ENCODE results near the gene MED12L.

DNA sequence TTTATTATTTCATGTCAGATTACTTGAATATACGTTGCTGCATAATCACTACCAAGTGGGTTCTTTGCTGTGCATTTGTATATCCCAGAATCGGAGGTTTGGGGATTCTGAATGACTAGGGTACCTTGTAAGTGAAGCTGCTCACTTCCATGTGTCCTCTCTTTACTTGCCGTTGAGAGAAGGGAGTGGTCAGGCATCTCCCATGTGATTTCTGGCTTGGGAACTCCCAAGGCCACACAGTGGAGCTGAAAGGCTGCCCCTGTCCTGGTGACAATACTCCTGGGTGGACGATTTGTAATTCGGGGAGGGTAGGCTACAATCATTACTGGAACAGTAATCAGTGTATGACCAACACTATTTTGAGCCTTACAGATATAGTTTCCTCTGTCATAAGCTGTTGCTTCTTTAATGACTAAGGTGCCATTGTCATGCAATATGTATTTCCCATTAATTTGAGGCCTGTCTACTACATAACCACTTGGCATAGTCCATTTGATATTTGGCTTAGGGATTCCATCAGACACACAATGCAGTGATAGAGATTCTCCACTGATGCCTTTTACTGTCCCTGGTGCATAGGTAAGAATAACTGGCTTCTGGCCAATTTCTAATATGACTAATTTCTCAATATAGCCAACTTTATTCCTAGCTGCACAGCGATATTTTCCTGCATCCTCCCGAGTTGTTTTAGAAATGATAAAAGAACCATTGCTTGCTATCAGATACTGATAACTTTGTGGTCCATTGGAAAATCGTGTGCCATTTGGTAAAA is 351.4 kb downstream of the MED12L start:
- no peak for TF ChIP-seq NBN (IDR thresholded peaks at IDR 0.05)
- no peak for TF ChIP-seq MYC (IDR thresholded peaks at IDR 0.05; ENCODE audit: insufficient read depth, insufficient read length, insufficient replicate concordance, low read length, severe bottlenecking)
- TF ChIP-seq ESRRA (IDR thresholded peaks at IDR 0.05; ENCODE audit: low read length), result no peak
- TF ChIP-seq CEBPB (IDR thresholded peaks at IDR 0.05; ENCODE audit: borderline replicate concordance in 1 of 2, low read depth in 2 of 2, low read length in 2 of 2), result no peak
- TF ChIP-seq, protein P1, sequence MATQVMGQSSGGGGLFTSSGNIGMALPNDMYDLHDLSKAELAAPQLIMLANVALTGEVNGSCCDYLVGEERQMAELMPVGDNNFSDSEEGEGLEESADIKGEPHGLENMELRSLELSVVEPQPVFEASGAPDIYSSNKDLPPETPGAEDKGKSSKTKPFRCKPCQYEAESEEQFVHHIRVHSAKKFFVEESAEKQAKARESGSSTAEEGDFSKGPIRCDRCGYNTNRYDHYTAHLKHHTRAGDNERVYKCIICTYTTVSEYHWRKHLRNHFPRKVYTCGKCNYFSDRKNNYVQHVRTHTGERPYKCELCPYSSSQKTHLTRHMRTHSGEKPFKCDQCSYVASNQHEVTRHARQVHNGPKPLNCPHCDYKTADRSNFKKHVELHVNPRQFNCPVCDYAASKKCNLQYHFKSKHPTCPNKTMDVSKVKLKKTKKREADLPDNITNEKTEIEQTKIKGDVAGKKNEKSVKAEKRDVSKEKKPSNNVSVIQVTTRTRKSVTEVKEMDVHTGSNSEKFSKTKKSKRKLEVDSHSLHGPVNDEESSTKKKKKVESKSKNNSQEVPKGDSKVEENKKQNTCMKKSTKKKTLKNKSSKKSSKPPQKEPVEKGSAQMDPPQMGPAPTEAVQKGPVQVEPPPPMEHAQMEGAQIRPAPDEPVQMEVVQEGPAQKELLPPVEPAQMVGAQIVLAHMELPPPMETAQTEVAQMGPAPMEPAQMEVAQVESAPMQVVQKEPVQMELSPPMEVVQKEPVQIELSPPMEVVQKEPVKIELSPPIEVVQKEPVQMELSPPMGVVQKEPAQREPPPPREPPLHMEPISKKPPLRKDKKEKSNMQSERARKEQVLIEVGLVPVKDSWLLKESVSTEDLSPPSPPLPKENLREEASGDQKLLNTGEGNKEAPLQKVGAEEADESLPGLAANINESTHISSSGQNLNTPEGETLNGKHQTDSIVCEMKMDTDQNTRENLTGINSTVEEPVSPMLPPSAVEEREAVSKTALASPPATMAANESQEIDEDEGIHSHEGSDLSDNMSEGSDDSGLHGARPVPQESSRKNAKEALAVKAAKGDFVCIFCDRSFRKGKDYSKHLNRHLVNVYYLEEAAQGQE (IDR thresholded peaks at IDR 0.05; ENCODE audit: low read depth, low read length), result no peak
- no peak for TF ChIP-seq RAD51 (IDR thresholded peaks at IDR 0.05)
- no peak for TF ChIP-seq EZH2 (IDR thresholded peaks at IDR 0.05; ENCODE audit: borderline replicate concordance, control insufficient read depth, low read depth, low read length)
- TF ChIP-seq, protein P2, sequence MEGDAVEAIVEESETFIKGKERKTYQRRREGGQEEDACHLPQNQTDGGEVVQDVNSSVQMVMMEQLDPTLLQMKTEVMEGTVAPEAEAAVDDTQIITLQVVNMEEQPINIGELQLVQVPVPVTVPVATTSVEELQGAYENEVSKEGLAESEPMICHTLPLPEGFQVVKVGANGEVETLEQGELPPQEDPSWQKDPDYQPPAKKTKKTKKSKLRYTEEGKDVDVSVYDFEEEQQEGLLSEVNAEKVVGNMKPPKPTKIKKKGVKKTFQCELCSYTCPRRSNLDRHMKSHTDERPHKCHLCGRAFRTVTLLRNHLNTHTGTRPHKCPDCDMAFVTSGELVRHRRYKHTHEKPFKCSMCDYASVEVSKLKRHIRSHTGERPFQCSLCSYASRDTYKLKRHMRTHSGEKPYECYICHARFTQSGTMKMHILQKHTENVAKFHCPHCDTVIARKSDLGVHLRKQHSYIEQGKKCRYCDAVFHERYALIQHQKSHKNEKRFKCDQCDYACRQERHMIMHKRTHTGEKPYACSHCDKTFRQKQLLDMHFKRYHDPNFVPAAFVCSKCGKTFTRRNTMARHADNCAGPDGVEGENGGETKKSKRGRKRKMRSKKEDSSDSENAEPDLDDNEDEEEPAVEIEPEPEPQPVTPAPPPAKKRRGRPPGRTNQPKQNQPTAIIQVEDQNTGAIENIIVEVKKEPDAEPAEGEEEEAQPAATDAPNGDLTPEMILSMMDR (IDR thresholded peaks at IDR 0.05 in 2 of 3, conservative IDR thresholded peaks at IDR 0.05 in 1 of 3; ENCODE audit: control insufficient read depth in 2 of 3, extremely low read depth in 1 of 3, insufficient read depth in 1 of 3, low read depth in 3 of 3, low read length in 3 of 3), result no peak
- TF ChIP-seq IRF3 (IDR thresholded peaks at IDR 0.05), result no peak
- no peak for TF ChIP-seq NR2C2 (IDR thresholded peaks at IDR 0.05; ENCODE audit: borderline replicate concordance, control insufficient read depth, insufficient read length, low read depth)
- no peak for TF ChIP-seq ZNF24 (IDR thresholded peaks at IDR 0.05)
- no peak for TF ChIP-seq HDGF (IDR thresholded peaks at IDR 0.05)
- no peak for TF ChIP-seq CHD2 (IDR thresholded peaks at IDR 0.05; ENCODE audit: borderline replicate concordance, low read depth, low read length)

All from GM12878 (cell line).